Esophagus squamous epithelium (tissue), 5 donors: ENCODE results near the gene TECPR2. TPM values are rescaled to one million over a fixed set of nuclear protein-coding genes. Genes with fewer than 3 reads are reported as not detected.

Experiments
- DNase-seq: peaks from one replicate; lab custom pipeline; 2025; lab: John Stamatoyannopoulos, UW
- H3K27ac ChIP-seq, 4 donors: fragments of 200-600 bp; sonication (generic); one replicate each; pipeline ENCODE4 v1.5.1; 2016 to 2019; ENCODE audit warnings: mild to moderate bottlenecking in 1 of 4
- H3K27me3 ChIP-seq, 4 donors: fragments of 200-600 bp; sonication (generic); 1 replicate in 3 of 4; 2 replicates in 1 of 4; pipeline versions ENCODE4 v1.5.1 to v1.6.0; 2017 to 2021; ENCODE audit warnings: antibody characterized with exemption in 1 of 4
- H3K36me3 ChIP-seq, 3 donors: fragments of 200-600 bp; sonication (generic); one replicate each; pipeline ENCODE4 v1.5.1; 2016 to 2019
- H3K4me1 ChIP-seq, 3 donors: fragments of 200-600 bp; sonication (generic); one replicate each; pipeline ENCODE4 v1.5.1; 2017 to 2019
- H3K4me3 ChIP-seq, 4 donors: fragments of 200-600 bp; sonication (generic); 1 replicate in 3 of 4; 2 replicates in 1 of 4; pipeline ENCODE4 v1.5.1; 2016 to 2019; ENCODE audit warnings: mild to moderate bottlenecking in 2 of 4, moderate library complexity in 1 of 4
- H3K9me3 ChIP-seq, 3 donors: fragments of 200-600 bp; sonication (generic); one replicate each; pipeline ENCODE4 v1.5.1; 2016 to 2019
- POLR2A ChIP-seq, 4 donors: fragments of 450-650 bp; IDR thresholded peaks; one replicate each; pipeline ENCODE4 v1.6.1; 2017; ENCODE audit warnings: antibody characterized with exemption in 4 of 4, mild to moderate bottlenecking in 4 of 4, moderate library complexity in 3 of 4
- WGBS, 2 donors: methylation state at CpG; one replicate each; pipeline ENCODE4 v1.1.5; 2018; 5-methylcytosine and 5-hydroxymethylcytosine counted together
- intact Hi-C: fragments of 100-400 bp; cut with DNase I; formaldehyde crosslinking; loops from one replicate; pipeline ENCODE4 v1.15.0; 2022
- total RNA-seq, 4 donors: library from RNA; depleted of rRNA; stranded (reverse); fragments of >200 nt; gene quantifications; one replicate each; pipeline ENCODE4 v1.1.0, GENCODE V29; 2016
- TF ChIP-seq, protein P1 (sequence below), 6 experiments: fragments of 450-650 bp in 4 of 6; fragments of 200-600 bp in 2 of 6; sonication (generic) in 2 of 6; IDR thresholded peaks; one replicate each; pipeline ENCODE4 v1.5.1; 2016 to 2019; ENCODE audit warnings: antibody characterized with exemption in 6 of 6, mild to moderate bottlenecking in 4 of 6, moderate library complexity in 4 of 6
- donor health status: DM: yes; HTN: yes; CAD: no.

TECPR2 gene
- total RNA-seq, 4 donors from 2014 or later = 5.4 to 18.1 (median 12.9) TPM

DNA sequence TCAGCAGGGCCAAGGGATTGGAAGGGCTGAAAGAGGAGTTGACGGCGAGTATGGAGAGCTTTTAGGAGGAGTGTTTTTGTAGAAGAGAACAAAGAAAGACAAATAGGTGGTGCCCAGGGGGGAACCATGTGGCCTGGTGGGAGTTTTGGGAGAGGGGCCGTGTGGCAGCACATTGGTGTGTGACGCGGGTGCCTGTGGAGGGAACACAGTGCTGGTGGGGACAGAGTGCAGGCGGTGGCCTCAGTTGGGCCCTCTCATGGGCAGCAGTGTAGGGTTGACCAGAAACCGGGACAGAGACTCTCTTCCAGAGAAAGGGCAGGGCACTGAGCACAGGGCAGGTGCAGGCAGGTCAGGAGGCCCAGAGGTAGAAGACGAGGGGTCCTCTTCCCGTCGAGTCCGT lies 56.5 kb downstream of the TECPR2 start:
- H3K27ac ChIP-seq = no peak overlapping the region
- H3K4me1 ChIP-seq = no peaks in the 10 kb centered on the region
- intact Hi-C loops = no loop called here
- WGBS, 2 donors = 87 to 93% methylated on average over 11 of the region's 11 CpGs
- H3K27me3 ChIP-seq = no peaks in the 10 kb centered on the region
- TF ChIP-seq, protein P1, sequence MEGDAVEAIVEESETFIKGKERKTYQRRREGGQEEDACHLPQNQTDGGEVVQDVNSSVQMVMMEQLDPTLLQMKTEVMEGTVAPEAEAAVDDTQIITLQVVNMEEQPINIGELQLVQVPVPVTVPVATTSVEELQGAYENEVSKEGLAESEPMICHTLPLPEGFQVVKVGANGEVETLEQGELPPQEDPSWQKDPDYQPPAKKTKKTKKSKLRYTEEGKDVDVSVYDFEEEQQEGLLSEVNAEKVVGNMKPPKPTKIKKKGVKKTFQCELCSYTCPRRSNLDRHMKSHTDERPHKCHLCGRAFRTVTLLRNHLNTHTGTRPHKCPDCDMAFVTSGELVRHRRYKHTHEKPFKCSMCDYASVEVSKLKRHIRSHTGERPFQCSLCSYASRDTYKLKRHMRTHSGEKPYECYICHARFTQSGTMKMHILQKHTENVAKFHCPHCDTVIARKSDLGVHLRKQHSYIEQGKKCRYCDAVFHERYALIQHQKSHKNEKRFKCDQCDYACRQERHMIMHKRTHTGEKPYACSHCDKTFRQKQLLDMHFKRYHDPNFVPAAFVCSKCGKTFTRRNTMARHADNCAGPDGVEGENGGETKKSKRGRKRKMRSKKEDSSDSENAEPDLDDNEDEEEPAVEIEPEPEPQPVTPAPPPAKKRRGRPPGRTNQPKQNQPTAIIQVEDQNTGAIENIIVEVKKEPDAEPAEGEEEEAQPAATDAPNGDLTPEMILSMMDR (IDR thresholded peaks at IDR 0.05) = no peak
- no peak for TF ChIP-seq POLR2A (IDR thresholded peaks at IDR 0.05)
- peaks cover 0 to 57% (median 0%) of the 10 kb centered on the region in 3 donors for H3K36me3 ChIP-seq
- no peak overlapping the region for H3K4me3 ChIP-seq
- H3K9me3 ChIP-seq = no peaks in the 10 kb centered on the region
- DNase-seq = no peak

DNA sequence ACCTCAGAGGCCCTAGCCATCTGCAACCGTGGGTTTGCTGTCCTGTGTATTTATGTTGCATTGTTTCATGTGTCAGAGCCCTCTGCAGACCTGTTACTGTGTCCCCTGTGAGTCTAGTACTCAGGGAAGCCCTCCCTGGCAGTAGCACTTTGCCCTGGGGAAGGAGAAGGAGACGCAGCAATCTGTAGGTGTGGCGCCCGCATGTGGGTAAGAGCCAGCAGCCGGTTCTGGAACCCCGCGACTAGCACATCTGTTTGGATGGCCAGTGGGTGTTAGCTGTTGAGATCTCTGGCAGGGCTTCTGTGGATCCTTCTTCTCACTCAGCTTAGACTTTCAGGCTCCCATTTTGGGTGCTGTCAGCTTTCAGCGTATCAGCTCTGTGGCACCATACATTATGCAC lies 57.0 kb downstream of the TECPR2 start:
- intact Hi-C loops = no loop called here
- WGBS, 2 donors = 73 to 74% methylated on average over 7 to 8 of the region's 8 CpGs
- TF ChIP-seq, protein P1 (IDR thresholded peaks at IDR 0.05) = no peak
- TF ChIP-seq POLR2A (IDR thresholded peaks at IDR 0.05) = no peak
- peaks cover 0 to 53% (median 0%) of the 10 kb centered on the region in 3 donors for H3K36me3 ChIP-seq
- DNase-seq = no peak
- no peak overlapping the region for H3K27ac ChIP-seq
- H3K4me1 ChIP-seq = no peaks in the 10 kb centered on the region
- H3K9me3 ChIP-seq = no peaks in the 10 kb centered on the region
- H3K4me3 ChIP-seq = no peak overlapping the region
- H3K27me3 ChIP-seq = no peaks in the 10 kb centered on the region

DNA sequence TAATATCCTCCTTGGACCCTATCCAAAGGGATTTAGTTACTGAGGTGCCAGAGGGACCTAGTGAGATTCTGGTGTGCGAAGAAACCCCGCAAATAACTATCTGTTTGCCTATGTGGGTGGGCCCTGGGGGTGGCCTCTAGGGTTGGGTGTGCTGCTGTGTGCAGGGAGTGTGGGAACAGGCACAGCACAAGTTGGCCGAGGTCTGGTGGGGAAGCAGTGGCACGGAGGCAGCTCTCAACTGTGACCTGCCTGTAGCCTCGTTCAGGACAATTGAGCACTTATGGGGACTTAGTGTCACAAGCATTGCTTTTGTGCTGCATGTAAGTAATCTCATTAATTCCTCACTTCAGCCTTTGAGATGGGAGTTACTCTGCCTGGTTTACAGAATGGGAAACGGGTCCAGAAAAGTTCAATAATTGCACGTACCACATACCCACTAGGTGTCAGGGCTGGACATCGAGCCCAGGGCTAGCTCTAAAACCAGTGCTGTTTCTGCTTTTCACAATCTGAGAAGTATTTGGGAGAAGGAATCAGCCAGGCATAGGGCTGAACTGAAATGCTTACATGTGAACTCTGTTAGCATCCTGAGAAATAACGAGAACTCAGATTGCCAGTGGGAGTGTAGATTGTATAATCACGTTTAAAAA lies 58.8 kb downstream of the TECPR2 start:
- no peak for DNase-seq
- H3K9me3 ChIP-seq = no peaks in the 10 kb centered on the region
- 88 to 94% methylated on average over 7 to 10 of the region's 10 CpGs for WGBS, 2 donors
- H3K27ac ChIP-seq = no peak overlapping the region
- H3K4me3 ChIP-seq = no peak overlapping the region
- H3K36me3 ChIP-seq = peaks cover 0 to 47% (median 0%) of the 10 kb centered on the region in 3 donors
- intact Hi-C loops = no loop called here
- no peaks in the 10 kb centered on the region for H3K27me3 ChIP-seq
- no peaks in the 10 kb centered on the region for H3K4me1 ChIP-seq
- no peak for TF ChIP-seq POLR2A (IDR thresholded peaks at IDR 0.05)
- TF ChIP-seq, protein P1 (IDR thresholded peaks at IDR 0.05) = no peak

DNA sequence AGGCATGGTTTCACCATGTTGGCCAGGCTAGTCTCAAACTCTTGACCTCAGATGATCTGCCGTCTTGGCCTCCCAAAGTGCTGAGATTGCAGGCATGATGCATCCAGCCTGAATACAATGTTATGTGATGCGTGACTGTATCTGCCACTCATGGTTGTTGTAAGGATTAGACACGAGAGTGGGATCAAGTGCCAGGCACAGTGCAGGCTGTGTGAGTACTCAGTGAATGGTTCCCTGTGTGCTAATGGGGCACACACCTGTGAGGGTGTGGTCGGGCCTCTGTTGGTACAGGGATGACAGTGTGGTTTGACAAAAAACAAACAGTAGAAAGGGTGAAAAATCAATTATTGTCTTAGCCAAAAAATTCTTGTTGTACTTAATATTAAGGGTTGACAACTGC lies 61.8 kb downstream of the TECPR2 start:
- WGBS, 2 donors = 68 to 71% methylated on average over 3 of the region's 4 CpGs
- intact Hi-C loops = no loop called here
- DNase-seq = no peak
- TF ChIP-seq POLR2A (IDR thresholded peaks at IDR 0.05) = no peak
- TF ChIP-seq, protein P1 (IDR thresholded peaks at IDR 0.05) = no peak
- Histone ChIP-seq H3K36me3 (peaks cover 0 to 65% (median 0%) of the 10 kb centered on the region in 3 donors), H3K4me1 (no peaks in the 10 kb centered on the region), H3K27me3 (no peaks in the 10 kb centered on the region), H3K9me3 (no peaks in the 10 kb centered on the region), H3K27ac (no peak overlapping the region), H3K4me3 (no peak overlapping the region)

DNA sequence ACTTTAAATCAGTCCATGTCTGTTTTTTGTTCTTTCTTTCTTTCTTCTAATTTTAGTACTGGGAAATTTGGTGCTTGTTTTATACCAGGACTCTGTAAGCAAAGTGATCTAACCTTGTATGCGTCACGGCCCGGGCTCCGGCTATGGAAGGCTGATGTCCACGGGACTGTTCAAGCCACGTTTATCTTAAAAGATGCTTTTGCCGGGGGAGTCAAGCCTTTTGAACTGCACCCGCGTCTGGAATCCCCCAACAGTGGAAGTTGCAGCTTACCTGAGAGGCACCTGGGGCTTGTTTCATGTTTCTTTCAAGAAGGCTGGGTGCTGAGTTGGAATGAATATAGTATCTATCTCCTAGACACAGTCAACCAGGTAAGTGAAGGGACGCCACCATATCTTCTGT lies 62.2 kb downstream of the TECPR2 start:
- 95 to 97% methylated on average over 9 to 10 of the region's 10 CpGs for WGBS, 2 donors
- Histone ChIP-seq H3K4me1 (no peaks in the 10 kb centered on the region), H3K36me3 (peaks cover 0 to 64% (median 0%) of the 10 kb centered on the region in 3 donors), H3K27ac (no peak overlapping the region), H3K27me3 (no peaks in the 10 kb centered on the region), H3K4me3 (no peak overlapping the region), H3K9me3 (no peaks in the 10 kb centered on the region)
- intact Hi-C loops = no loop called here
- DNase-seq = no peak
- TF ChIP-seq, protein P1 (IDR thresholded peaks at IDR 0.05) = no peak
- no peak for TF ChIP-seq POLR2A (IDR thresholded peaks at IDR 0.05)
